Epithelial cell of esophagus (primary cell): ENCODE data around the gene POU6F1.

Experiments used
- DNase-seq: peaks from one replicate; pipeline ENCODE4 v3.0.0; 2010; ENCODE audit warnings: low read depth
- H3K4me3 ChIP-seq: 2 replicates; pipeline ENCODE4 v1.5.1; 2011; ENCODE audit warnings: mild to moderate bottlenecking, low read length, control low read depth
- TF ChIP-seq, protein P1 (sequence below): IDR thresholded peaks from 2 replicates; pipeline ENCODE4 v1.5.1; 2011; ENCODE audit warnings: low read depth, mild to moderate bottlenecking, low read length, control low read depth, inconsistent platforms; ENCODE audit not compliant: insufficient read depth; ENCODE audit errors: missing control alignments

The POU6F1 gene

DNA sequence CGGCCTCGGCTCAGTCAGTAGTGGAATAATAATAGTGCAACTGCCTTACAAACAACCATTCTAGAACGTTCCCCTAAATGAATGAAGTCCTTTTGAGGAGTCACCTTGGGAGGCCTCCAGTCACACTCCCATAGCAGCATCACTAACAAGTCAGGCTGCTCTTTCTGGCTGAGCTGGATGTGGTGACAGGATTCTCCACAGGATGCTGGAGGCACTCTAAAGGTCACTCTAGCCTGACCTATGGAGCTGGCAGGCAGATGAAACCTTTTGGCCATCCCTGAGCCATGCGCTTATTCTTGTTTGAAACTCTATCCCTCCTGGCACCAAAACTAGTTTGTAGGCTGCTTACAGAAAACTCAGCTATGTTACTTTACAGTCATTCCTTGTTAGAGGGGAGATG is 27.0 kb downstream of the POU6F1 start:
- TF ChIP-seq, protein P1, sequence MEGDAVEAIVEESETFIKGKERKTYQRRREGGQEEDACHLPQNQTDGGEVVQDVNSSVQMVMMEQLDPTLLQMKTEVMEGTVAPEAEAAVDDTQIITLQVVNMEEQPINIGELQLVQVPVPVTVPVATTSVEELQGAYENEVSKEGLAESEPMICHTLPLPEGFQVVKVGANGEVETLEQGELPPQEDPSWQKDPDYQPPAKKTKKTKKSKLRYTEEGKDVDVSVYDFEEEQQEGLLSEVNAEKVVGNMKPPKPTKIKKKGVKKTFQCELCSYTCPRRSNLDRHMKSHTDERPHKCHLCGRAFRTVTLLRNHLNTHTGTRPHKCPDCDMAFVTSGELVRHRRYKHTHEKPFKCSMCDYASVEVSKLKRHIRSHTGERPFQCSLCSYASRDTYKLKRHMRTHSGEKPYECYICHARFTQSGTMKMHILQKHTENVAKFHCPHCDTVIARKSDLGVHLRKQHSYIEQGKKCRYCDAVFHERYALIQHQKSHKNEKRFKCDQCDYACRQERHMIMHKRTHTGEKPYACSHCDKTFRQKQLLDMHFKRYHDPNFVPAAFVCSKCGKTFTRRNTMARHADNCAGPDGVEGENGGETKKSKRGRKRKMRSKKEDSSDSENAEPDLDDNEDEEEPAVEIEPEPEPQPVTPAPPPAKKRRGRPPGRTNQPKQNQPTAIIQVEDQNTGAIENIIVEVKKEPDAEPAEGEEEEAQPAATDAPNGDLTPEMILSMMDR, result no peak
- no peak for DNase-seq
- no peak overlapping the region for H3K4me3 ChIP-seq

DNA sequence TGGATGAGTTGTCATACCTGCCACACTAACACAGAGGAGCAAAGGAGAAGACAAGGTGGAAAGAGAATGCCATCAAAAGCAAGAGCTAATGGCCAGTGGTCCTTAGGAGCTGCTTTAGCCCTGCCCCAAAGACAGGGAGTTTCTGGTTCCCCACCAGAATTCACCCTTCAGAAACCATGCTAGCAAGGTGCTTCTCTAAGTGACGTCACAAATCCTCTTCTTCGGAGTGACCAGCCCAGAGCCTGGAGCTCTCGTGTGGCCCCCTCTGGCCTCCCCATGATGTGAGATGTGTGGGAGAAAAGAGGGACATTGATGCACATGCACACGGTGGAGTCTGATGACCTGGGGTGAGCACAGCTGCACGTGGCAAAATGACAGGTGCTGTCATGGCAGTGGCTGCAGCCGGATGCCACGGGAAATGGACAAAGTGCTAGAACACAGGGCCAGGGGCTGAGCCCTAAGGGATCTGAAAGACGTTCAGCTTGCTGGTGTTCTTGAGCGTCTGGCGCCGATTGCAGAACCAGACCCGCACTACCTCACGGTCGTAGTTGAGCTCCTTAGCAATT is 28.0 kb downstream of the POU6F1 start:
- no peak overlapping the region for H3K4me3 ChIP-seq
- TF ChIP-seq, protein P1, result no peak
- no peak for DNase-seq

DNA sequence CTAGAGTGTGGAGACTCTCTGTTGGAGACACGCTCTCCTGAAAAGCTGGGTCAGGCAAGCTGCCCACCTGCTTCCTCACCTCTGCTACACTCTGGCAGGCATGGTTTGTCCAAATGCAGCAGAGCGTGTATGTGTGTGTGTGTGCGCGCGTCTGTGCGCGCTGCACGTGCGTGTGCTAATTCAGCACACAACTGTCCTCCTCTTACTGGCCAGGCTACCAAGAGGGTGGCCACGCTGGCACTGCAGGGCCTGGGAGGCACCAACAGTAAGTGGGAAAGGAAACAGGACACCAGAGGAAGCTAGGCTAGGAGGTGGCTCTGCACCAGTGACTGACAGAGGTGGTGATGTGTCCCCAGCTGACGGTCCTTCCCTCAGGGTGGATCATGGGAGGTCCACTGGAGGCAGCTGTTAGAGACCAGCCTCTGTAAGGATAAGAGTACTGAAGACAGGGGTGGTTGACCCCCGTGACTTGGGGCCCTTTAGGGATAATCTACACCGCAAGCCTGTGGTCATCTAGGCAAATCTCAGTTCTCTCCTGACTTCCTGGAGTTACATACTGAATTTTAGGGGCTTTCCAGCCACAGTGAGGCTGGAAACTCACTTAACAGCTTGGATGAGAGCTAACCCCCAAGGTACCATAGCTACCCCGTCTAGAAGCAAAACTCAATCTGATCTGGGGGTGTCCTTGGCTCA is 29.4 kb downstream of the POU6F1 start:
- TF ChIP-seq, protein P1, result no peak
- DNase-seq, result no peak
- no peak overlapping the region for H3K4me3 ChIP-seq

DNA sequence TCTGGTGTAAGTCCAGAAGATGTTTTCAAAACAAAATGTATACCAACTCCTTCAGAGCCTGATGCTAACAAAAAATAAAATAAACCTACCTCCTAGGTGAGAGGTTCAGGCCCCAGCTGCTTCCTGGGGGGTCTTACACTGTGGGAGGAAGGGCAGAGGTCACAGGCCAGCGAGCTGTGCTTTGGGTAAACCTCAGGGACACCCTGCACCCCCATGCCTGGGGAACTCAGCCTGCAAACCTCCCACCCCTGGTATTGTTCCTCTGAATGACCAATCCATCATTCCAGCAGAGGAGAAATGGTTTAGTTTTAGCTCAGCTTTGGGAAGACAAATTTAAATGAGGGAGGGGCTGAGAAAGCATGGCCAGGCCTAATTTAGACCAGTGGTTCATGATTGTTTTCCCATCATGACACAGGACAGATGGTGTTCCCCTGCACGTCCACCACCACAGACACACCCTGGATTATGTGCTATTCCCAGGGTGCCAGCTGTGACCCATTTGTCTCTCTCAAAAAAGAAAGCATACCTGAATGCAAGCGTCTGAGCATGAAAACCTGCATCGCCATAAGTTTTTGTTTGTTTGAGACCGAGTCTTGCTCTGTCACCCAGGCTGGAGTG is 30.4 kb downstream of the POU6F1 start:
- no peak overlapping the region for H3K4me3 ChIP-seq
- DNase-seq, result no peak
- TF ChIP-seq, protein P1, result no peak

DNA sequence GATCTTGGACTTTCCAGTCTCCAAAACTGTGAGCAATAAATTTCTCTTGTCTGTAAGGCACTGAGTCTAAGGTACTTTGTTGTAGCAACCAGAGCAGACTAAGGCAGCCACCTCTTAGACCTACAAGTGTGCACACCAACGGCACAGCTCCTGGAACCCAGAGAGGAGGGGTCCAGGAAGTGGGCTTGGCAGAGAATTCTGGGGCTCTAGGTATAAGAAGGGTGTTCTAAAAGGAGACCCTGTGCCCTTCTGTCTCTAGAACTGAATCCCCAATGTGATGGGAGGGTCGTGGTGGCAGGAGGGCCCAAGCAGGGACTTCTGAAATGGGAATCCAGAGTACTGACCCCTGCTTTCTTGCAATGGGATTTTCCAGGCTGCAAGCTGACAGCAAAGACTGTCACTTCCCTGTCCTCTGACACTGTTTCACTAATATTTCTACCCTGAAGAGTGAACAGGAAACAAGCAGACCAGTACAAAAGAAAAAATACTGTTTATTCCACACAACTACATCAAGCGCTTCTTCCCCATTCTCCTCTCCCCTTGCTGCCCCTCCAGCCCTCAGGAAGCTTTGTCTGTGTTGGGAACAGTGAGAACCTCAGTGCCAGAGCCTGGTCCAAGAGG is 31.3 kb downstream of the POU6F1 start:
- DNase-seq, result no peak
- no peak overlapping the region for H3K4me3 ChIP-seq
- TF ChIP-seq, protein P1, result no peak

DNA sequence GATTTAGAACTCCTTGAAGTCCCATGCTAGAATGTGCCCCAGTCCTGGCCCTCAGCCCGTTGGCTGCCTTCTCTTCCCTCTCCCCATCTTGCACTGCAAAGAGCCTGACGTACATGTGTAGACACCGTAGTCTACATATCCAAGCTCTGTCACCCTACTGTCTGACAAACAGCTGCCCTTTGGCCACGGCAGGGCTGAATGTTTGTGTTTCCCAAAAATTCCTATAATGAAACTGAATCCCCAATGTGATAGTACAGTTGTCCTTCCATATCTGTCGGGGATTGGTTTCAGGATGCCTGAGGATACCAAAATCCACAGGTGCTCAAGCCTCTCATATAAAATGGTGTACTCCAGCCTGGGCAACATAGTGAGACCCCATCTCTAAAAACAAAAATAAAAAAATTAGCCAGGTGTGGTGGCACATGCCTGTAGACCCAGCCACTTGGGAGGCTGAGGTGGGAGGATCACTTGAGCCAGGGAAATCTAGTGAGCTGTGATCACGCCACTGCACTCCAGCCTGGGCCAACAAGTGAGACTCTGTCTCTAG is 32.6 kb downstream of the POU6F1 start:
- TF ChIP-seq, protein P1, result no peak
- H3K4me3 ChIP-seq, result no peak overlapping the region

More for the DNA sequence above, 32.6 kb downstream of the POU6F1 start:
- DNase-seq, result no peak
